ENCODE data around the gene WNK3. TPM values are rescaled to one million over a fixed set of nuclear protein-coding genes. Genes with fewer than 3 reads are reported as not detected.

The WNK3 gene
- total and polyA plus RNA-seq, 2 experiments from 2014 or later: 27.6 to 57.5 TPM

DNA sequence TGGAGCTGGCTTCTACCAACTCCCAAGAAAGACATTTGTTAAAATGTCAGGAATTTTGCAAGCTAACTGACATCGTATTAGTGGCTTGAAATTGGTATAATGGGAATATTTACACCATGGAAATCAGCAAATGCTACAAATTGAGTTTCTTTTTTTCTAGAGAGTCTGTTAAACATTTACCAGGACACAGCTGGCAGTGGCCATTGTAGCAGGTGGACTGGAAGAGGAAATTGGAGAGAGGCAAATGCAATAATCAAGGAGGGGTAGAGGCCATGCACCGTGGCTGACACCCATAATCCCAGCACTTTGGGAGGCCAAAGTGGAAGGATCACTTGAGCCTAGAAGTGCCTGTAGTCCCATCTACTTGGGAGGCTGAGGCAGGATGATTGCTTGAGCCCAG, 49.4 kb upstream of the WNK3 start (continued):
- TF ChIP-seq CREB1 (CRISPR knock-in tag; IDR thresholded peaks at IDR 0.05; ENCODE audit: low read depth): no peak
- no peak for TF ChIP-seq ZNF331 (CRISPR knock-in tag; IDR thresholded peaks at IDR 0.05; ENCODE audit: low read depth)
- no peak for TF ChIP-seq POLR2AphosphoS5 (IDR thresholded peaks at IDR 0.05; ENCODE audit: low read depth)
- no peak for TF ChIP-seq ZNF114 (CRISPR knock-in tag; IDR thresholded peaks at IDR 0.05)
- TF ChIP-seq REST (IDR thresholded peaks at IDR 0.05; ENCODE audit: unreplicated experiment): no peak
- no peak for TF ChIP-seq NANOG (IDR thresholded peaks at IDR 0.05; ENCODE audit: borderline replicate concordance)

GRCh38 chrX:54397113-54397512, 39.3 kb upstream of the WNK3 start:
- no peak overlapping the region for H3K4me3 ChIP-seq
- Mint-ChIP-seq H3K9me3 (no peaks in the 10 kb centered on the region), H3K27ac (no peak overlapping the region), H3K4me1 (peaks cover 4% of the 10 kb centered on the region; the same call in 2 of the 3 replicates), H3K36me3 (ENCODE audit: low read depth) (no peaks in the 10 kb centered on the region), H3K4me3 (no peak overlapping the region), H3K27me3 (ENCODE audit: insufficient read depth, low read depth, poor library complexity) (peaks cover 3% of the 10 kb centered on the region)
- H3K4me2 ChIP-seq: no peak overlapping the region
- H2AFZ ChIP-seq: no peak overlapping the region
- H3K27me3 ChIP-seq (ENCODE audit: insufficient read depth): no peaks in the 10 kb centered on the region
- DNase-seq (ENCODE audit: low spot score) (no peak), ATAC-seq (no peak)
- H3F3A ChIP-seq (replicated peaks; ENCODE audit: low read depth): no peaks in the 10 kb centered on the region
- H4K20me1 ChIP-seq (replicated peaks; ENCODE audit: insufficient read depth): no peaks in the 10 kb centered on the region
- H3K36me3 ChIP-seq (ENCODE audit: insufficient read depth): no peaks in the 10 kb centered on the region
- no peaks in the 10 kb centered on the region for H3K79me2 ChIP-seq (replicated peaks; ENCODE audit: insufficient read depth)
- H3K4me1 ChIP-seq (ENCODE audit: insufficient read depth): no peaks in the 10 kb centered on the region
- no peak overlapping the region for H3K27ac ChIP-seq (ENCODE audit: low read depth)
- H3K9me2 ChIP-seq (ENCODE audit: insufficient read depth): no peaks in the 10 kb centered on the region
- TF ChIP-seq REST (IDR thresholded peaks at IDR 0.05; ENCODE audit: unreplicated experiment) (no peak), CREB1 (CRISPR knock-in tag; IDR thresholded peaks at IDR 0.05; ENCODE audit: low read depth) (no peak), EZH2phosphoT487 (IDR thresholded peaks at IDR 0.05; ENCODE audit: unreplicated experiment) (no peak), EZH2 (IDR thresholded peaks at IDR 0.05; ENCODE audit: low read depth, unreplicated experiment) (no peak), CTCF (conservative IDR thresholded peaks at IDR 0.05; ENCODE audit: low read depth in 2 of 2) (no peak), NANOG (IDR thresholded peaks at IDR 0.05; ENCODE audit: borderline replicate concordance) (no peak)
- TF ChIP-seq, protein P1, sequence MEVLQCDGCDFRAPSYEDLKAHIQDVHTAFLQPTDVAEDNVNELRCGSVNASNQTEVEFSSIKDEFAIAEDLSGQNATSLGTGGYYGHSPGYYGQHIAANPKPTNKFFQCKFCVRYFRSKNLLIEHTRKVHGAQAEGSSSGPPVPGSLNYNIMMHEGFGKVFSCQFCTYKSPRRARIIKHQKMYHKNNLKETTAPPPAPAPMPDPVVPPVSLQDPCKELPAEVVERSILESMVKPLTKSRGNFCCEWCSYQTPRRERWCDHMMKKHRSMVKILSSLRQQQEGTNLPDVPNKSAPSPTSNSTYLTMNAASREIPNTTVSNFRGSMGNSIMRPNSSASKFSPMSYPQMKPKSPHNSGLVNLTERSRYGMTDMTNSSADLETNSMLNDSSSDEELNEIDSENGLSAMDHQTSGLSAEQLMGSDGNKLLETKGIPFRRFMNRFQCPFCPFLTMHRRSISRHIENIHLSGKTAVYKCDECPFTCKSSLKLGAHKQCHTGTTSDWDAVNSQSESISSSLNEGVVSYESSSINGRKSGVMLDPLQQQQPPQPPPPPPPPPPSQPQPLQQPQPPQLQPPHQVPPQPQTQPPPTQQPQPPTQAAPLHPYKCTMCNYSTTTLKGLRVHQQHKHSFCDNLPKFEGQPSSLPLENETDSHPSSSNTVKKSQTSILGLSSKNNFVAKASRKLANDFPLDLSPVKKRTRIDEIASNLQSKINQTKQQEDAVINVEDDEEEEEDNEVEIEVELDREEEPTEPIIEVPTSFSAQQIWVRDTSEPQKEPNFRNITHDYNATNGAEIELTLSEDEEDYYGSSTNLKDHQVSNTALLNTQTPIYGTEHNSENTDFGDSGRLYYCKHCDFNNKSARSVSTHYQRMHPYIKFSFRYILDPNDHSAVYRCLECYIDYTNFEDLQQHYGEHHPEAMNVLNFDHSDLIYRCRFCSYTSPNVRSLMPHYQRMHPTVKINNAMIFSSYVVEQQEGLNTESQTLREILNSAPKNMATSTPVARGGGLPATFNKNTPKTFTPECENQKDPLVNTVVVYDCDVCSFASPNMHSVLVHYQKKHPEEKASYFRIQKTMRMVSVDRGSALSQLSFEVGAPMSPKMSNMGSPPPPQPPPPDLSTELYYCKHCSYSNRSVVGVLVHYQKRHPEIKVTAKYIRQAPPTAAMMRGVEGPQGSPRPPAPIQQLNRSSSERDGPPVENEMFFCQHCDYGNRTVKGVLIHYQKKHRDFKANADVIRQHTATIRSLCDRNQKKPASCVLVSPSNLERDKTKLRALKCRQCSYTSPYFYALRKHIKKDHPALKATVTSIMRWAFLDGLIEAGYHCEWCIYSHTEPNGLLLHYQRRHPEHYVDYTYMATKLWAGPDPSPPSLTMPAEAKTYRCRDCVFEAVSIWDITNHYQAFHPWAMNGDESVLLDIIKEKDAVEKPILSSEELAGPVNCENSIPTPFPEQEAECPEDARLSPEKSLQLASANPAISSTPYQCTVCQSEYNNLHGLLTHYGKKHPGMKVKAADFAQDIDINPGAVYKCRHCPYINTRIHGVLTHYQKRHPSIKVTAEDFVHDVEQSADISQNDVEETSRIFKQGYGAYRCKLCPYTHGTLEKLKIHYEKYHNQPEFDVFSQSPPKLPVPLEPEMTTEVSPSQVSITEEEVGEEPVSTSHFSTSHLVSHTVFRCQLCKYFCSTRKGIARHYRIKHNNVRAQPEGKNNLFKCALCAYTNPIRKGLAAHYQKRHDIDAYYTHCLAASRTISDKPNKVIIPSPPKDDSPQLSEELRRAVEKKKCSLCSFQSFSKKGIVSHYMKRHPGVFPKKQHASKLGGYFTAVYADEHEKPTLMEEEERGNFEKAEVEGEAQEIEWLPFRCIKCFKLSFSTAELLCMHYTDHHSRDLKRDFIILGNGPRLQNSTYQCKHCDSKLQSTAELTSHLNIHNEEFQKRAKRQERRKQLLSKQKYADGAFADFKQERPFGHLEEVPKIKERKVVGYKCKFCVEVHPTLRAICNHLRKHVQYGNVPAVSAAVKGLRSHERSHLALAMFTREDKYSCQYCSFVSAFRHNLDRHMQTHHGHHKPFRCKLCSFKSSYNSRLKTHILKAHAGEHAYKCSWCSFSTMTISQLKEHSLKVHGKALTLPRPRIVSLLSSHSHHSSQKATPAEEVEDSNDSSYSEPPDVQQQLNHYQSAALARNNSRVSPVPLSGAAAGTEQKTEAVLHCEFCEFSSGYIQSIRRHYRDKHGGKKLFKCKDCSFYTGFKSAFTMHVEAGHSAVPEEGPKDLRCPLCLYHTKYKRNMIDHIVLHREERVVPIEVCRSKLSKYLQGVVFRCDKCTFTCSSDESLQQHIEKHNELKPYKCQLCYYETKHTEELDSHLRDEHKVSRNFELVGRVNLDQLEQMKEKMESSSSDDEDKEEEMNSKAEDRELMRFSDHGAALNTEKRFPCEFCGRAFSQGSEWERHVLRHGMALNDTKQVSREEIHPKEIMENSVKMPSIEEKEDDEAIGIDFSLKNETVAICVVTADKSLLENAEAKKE (CRISPR knock-in tag; IDR thresholded peaks at IDR 0.05): no peak
